ENCODE results near the gene PDCD11.
"Not testable (repeated sequence)": the region's sequence is repeated elsewhere in the genome, so short reads cannot be mapped to it uniquely, and the experiment has no call there.

The PDCD11 gene

GRCh38 chr10:103416436-103417147 is 20.2 kb downstream of the PDCD11 start:
- Histone ChIP-seq H3K36me3 (ENCODE audit: control insufficient read depth in 2 of 2, insufficient read depth in 1 of 2, low read length in 2 of 2) (peaks cover 58 to 93% of the 10 kb centered on the region in 2 experiments), H3K9me3 (ENCODE audit: control insufficient read depth, insufficient read depth, low read depth, low read length) (no peaks in the 10 kb centered on the region), H3K27ac (ENCODE audit: extremely low read depth, low read depth, low read length) (no peak overlapping the region), H3K4me3 (ENCODE audit: low read depth, low read length) (no peak overlapping the region), H3K4me1 (ENCODE audit: control insufficient read depth, insufficient read depth, low read length) (no peaks in the 10 kb centered on the region)
- POLR2A ChIA-PET, result no interaction called here
- TF ChIP-seq ZNF654 (tag by site-specific recombination; IDR thresholded peaks at IDR 0.05; ENCODE audit: low read depth), result peak; percentile 58
- no peak for TF ChIP-seq ZNF707 (tag by site-specific recombination; IDR thresholded peaks at IDR 0.05)
- no peak for TF ChIP-seq ZNF600 (tag by site-specific recombination; IDR thresholded peaks at IDR 0.05)
- TF ChIP-seq CTCF (tag by site-specific recombination; IDR thresholded peaks at IDR 0.05), result peak; percentile 54; the same call in 1 of the 2 replicates
- CTCF ChIA-PET, result interaction anchor here (0.7 to 7.7 kb wide), 24 partner anchors 10 to 269 kb away, joined by 3 to 58 read pairs (median 5); no protein-coding TSS in a partner anchor

GRCh38 chr10:103417148-103417469 is 20.7 kb downstream of the PDCD11 start:
- H3K36me3 ChIP-seq (ENCODE audit: control insufficient read depth in 2 of 2, insufficient read depth in 1 of 2, low read length in 2 of 2), result peaks cover 58 to 90% of the 10 kb centered on the region in 2 experiments
- H3K4me1 ChIP-seq (ENCODE audit: control insufficient read depth, insufficient read depth, low read length); H3K9me3 ChIP-seq (ENCODE audit: control insufficient read depth, insufficient read depth, low read depth, low read length); H3K4me3 ChIP-seq (ENCODE audit: low read depth, low read length); POLR2A ChIA-PET; H3K27ac ChIP-seq (ENCODE audit: extremely low read depth, low read depth, low read length): not testable (repeated sequence)
- CTCF ChIA-PET, result interaction anchor here (0.6 to 7.7 kb wide), 22 partner anchors 9 to 269 kb away, joined by 3 to 58 read pairs (median 4); no protein-coding TSS in a partner anchor
- 0 out of 2 replicates have a peak, but pooled peaks have one; percentile 0 for TF ChIP-seq CTCF (tag by site-specific recombination; IDR thresholded peaks at IDR 0.05)

GRCh38 chr10:103417601-103418000 is 21.2 kb downstream of the PDCD11 start:
- ChIA-PET POLR2A (no interaction called here), CTCF (interaction anchor here (0.6 to 7.7 kb wide), 15 partner anchors 9 to 268 kb away, joined by 3 to 58 read pairs (median 6); no protein-coding TSS in a partner anchor)
- TF ChIP-seq ZNF223 (tag by site-specific recombination; IDR thresholded peaks at IDR 0.05) (no peak), PBX3 (CRISPR knock-in tag; IDR thresholded peaks at IDR 0.05) (no peak), YY2 (tag by site-specific recombination; IDR thresholded peaks at IDR 0.05) (no peak), ZNF513 (tag by site-specific recombination; IDR thresholded peaks at IDR 0.05) (no peak), ELK4 (IDR thresholded peaks at IDR 0.05; ENCODE audit: borderline replicate concordance, low read depth, low read length) (no peak), ZNF624 (tag by site-specific recombination; IDR thresholded peaks at IDR 0.05) (no peak), ZBTB7A (tag by site-specific recombination; IDR thresholded peaks at IDR 0.05; ENCODE audit: low read depth) (no peak), ZBTB48 (tag by site-specific recombination; IDR thresholded peaks at IDR 0.05) (no peak), ZBTB8A (tag by site-specific recombination; IDR thresholded peaks at IDR 0.05) (no peak), ZNF112 (tag by site-specific recombination; IDR thresholded peaks at IDR 0.05) (no peak), ZNF18 (tag by site-specific recombination; IDR thresholded peaks at IDR 0.05) (no peak), ZNF350 (tag by site-specific recombination; IDR thresholded peaks at IDR 0.05) (no peak), ZNF677 (tag by site-specific recombination; IDR thresholded peaks at IDR 0.05) (no peak), TRIM28 (IDR thresholded peaks at IDR 0.05; ENCODE audit: borderline replicate concordance, low read length) (no peak), ZNF433 (tag by site-specific recombination; IDR thresholded peaks at IDR 0.05; ENCODE audit: low read depth) (no peak)

More at GRCh38 chr10:103417601-103418000, 21.2 kb downstream of the PDCD11 start:
- Histone ChIP-seq H3K36me3 (ENCODE audit: control insufficient read depth in 2 of 2, insufficient read depth in 1 of 2, low read length in 2 of 2) (peaks cover 57 to 92% of the 10 kb centered on the region in 2 experiments), H3K4me1 (ENCODE audit: control insufficient read depth, insufficient read depth, low read length) (no peaks in the 10 kb centered on the region), H3K27ac (ENCODE audit: extremely low read depth, low read depth, low read length) (no peak overlapping the region), H3K9me3 (ENCODE audit: control insufficient read depth, insufficient read depth, low read depth, low read length) (no peaks in the 10 kb centered on the region), H3K4me3 (ENCODE audit: low read depth, low read length) (no peak overlapping the region)
